GM23338 (cell line): ENCODE results near the gene AFAP1L1. TPM values are rescaled to one million over a fixed set of nuclear protein-coding genes. Genes with fewer than 3 reads are reported as not detected.

Source experiments
- ATAC-seq: fragments of 200-7000 bp; cut with Tn5 transposase; 3 replicates; pipeline ENCODE4 v1.9.1; 2020
- DNase-seq: peaks from one replicate; pipeline ENCODE4 v3.0.0-alpha.2; 2015; ENCODE audit warnings: low spot score
- H2AFZ ChIP-seq: fragments of 200-600 bp; sonication (generic); 2 replicates; pipeline ENCODE4 v1.8.0; 2016; ENCODE audit warnings: antibody characterized with exemption, mild to moderate bottlenecking, moderate library complexity
- H3F3A ChIP-seq: fragments of 200-600 bp; sonication (generic); replicated peaks from 2 replicates; pipeline ENCODE4 v1.8.0; 2017; ENCODE audit warnings: antibody characterized with exemption, mixed run types, low read depth
- H3K27ac ChIP-seq: fragments of 200-600 bp; sonication (generic); 2 replicates; pipeline ENCODE4 v1.6.1; 2016; ENCODE audit warnings: low read depth
- H3K27me3 ChIP-seq: fragments of 200-600 bp; sonication (generic); 2 replicates; pipeline ENCODE4 v1.8.0; 2016; ENCODE audit warnings: mild to moderate bottlenecking, mixed run types, moderate library complexity; ENCODE audit not compliant: insufficient read depth
- H3K36me3 ChIP-seq: fragments of 200-600 bp; sonication (generic); 2 replicates; pipeline ENCODE4 v1.8.0; 2016; ENCODE audit warnings: mild to moderate bottlenecking; ENCODE audit not compliant: insufficient read depth
- H3K4me1 ChIP-seq: fragments of 200-600 bp; sonication (generic); 2 replicates; pipeline ENCODE4 v1.8.0; 2016; ENCODE audit warnings: mild to moderate bottlenecking, moderate library complexity; ENCODE audit not compliant: insufficient read depth
- H3K4me2 ChIP-seq: fragments of 200-600 bp; sonication (generic); 2 replicates; pipeline ENCODE4 v1.7.1; 2017; ENCODE audit warnings: mixed run types
- H3K4me3 ChIP-seq: fragments of 200-600 bp; sonication (generic); 2 replicates; pipeline ENCODE4 v1.6.1; 2016; ENCODE audit warnings: mixed run types
- H3K79me2 ChIP-seq: fragments of 200-600 bp; sonication (generic); replicated peaks from 2 replicates; pipeline ENCODE4 v1.8.0; 2017; ENCODE audit warnings: mild to moderate bottlenecking; ENCODE audit not compliant: insufficient read depth
- H3K9me2 ChIP-seq: fragments of 200-600 bp; sonication (generic); 2 replicates; pipeline ENCODE4 v1.8.0; 2017; ENCODE audit not compliant: insufficient read depth
- H4K20me1 ChIP-seq: fragments of 200-600 bp; sonication (generic); replicated peaks from 2 replicates; pipeline ENCODE4 v1.8.0; 2017; ENCODE audit warnings: mild to moderate bottlenecking; ENCODE audit not compliant: insufficient read depth
- H3K27ac Mint-ChIP-seq: 2 replicates; pipeline ENCODE4 v1.8.0; 2020; ENCODE audit warnings: inconsistent platforms, mild to moderate bottlenecking, moderate library complexity, mixed read lengths
- H3K27me3 Mint-ChIP-seq: 3 replicates; pipeline ENCODE4 v1.8.0; 2022; ENCODE audit warnings: low read depth, mild to moderate bottlenecking, moderate library complexity, mixed read lengths, inconsistent platforms; ENCODE audit not compliant: insufficient read depth, poor library complexity
- H3K36me3 Mint-ChIP-seq: 3 replicates; pipeline ENCODE4 v1.8.0; 2021; ENCODE audit warnings: low read depth, mild to moderate bottlenecking, inconsistent platforms, moderate library complexity, mixed read lengths
- H3K4me1 Mint-ChIP-seq: 3 replicates; pipeline ENCODE4 v1.8.0; 2020; ENCODE audit warnings: mild to moderate bottlenecking, inconsistent platforms, mixed read lengths
- H3K4me3 Mint-ChIP-seq: 3 replicates; pipeline ENCODE4 v1.8.0; 2021; ENCODE audit warnings: moderate library complexity, mild to moderate bottlenecking, inconsistent platforms, mixed read lengths
- H3K9me3 Mint-ChIP-seq: 3 replicates; pipeline ENCODE4 v1.8.0; 2020; ENCODE audit warnings: moderate library complexity, mild to moderate bottlenecking, inconsistent platforms, mixed read lengths
- CREB1 ChIP-seq: fragments of 250-450 bp; sonication (Bioruptor Pico); IDR thresholded peaks from 2 replicates; pipeline ENCODE4 v1.5.0; 2020; ENCODE audit warnings: low read depth, mild to moderate bottlenecking, moderate library complexity
- CTCF ChIP-seq, 2 experiments: fragments of 200-600 bp in 1 of 2; sonication (generic) in 1 of 2; conservative IDR thresholded peaks; 2 replicates each; pipeline versions ENCODE4 v1.5.1 to v1.6.1; 2016 to 2017; ENCODE audit warnings: antibody characterized with exemption in 2 of 2, low read depth in 2 of 2, mild to moderate bottlenecking in 2 of 2, moderate library complexity in 1 of 2
- ETS1 ChIP-seq: IDR thresholded peaks from 2 replicates; pipeline ENCODE4 v1.6.1; 2016; ENCODE audit warnings: antibody characterized with exemption
- EZH2 ChIP-seq: fragments of 200-600 bp; sonication (generic); IDR thresholded peaks from one replicate; pipeline ENCODE4 v1.8.0; 2017; ENCODE audit warnings: antibody characterized with exemption, mild to moderate bottlenecking, low read depth; ENCODE audit not compliant: unreplicated experiment
- EZH2phosphoT487 ChIP-seq: fragments of 200-600 bp; sonication (generic); IDR thresholded peaks from one replicate; pipeline ENCODE4 v1.8.1; 2018; ENCODE audit warnings: antibody characterized with exemption; ENCODE audit not compliant: unreplicated experiment
- JUNB ChIP-seq: IDR thresholded peaks from one replicate; pipeline ENCODE4 v1.6.1; 2016; ENCODE audit warnings: antibody characterized with exemption; ENCODE audit not compliant: unreplicated experiment
- NANOG ChIP-seq: IDR thresholded peaks from 2 replicates; pipeline ENCODE4 v1.6.1; 2016; ENCODE audit warnings: antibody characterized with exemption, borderline replicate concordance
- REST ChIP-seq: IDR thresholded peaks from one replicate; pipeline ENCODE4 v1.6.1; 2018; ENCODE audit warnings: antibody characterized with exemption; ENCODE audit not compliant: unreplicated experiment
- STAT1 ChIP-seq: IDR thresholded peaks from one replicate; pipeline ENCODE4 v1.6.1; 2016; ENCODE audit warnings: antibody characterized with exemption; ENCODE audit not compliant: unreplicated experiment
- ZNF114 ChIP-seq: fragments of 250-450 bp; sonication (Bioruptor Pico); IDR thresholded peaks from 2 replicates; pipeline ENCODE4 v1.5.0; 2020; ENCODE audit warnings: mild to moderate bottlenecking, moderate library complexity
- ZNF331 ChIP-seq: fragments of 250-450 bp; sonication (Bioruptor Pico); IDR thresholded peaks from 2 replicates; pipeline ENCODE4 v1.5.0; 2020; ENCODE audit warnings: low read depth, mild to moderate bottlenecking, moderate library complexity
- ZNF462 ChIP-seq: fragments of 250-450 bp; sonication (Bioruptor Pico); IDR thresholded peaks from 2 replicates; pipeline ENCODE4 v1.5.0; 2020; ENCODE audit warnings: mild to moderate bottlenecking, moderate library complexity
- polyA plus RNA-seq: library from polyadenylated mRNA; unstranded; fragments of >200 nt; fragmentation: Nextera tagmentation; extraction: Ambion mirVana; gene quantifications from 2 replicates; pipeline ENCODE4 v1.2.1, GENCODE V29; 2016
- total RNA-seq: library from RNA; depleted of rRNA; stranded (reverse); fragments of >200 nt; shearing (Covaris generic); gene quantifications from 2 replicates; pipeline ENCODE4 v1.2.3, GENCODE V29; 2014

The AFAP1L1 gene
- total and polyA plus RNA-seq, 2 experiments from 2014 or later: 3.2 to 5.7 TPM

- TF ChIP-seq NANOG (no peak), CREB1 (CRISPR knock-in tag) (no peak), ZNF331 (no peak), EZH2phosphoT487 (no peak), ETS1 (no peak), REST (no peak), JUNB (no peak), STAT1 (no peak), EZH2 (no peak), ZNF114 (CRISPR knock-in tag) (no peak), CTCF (conservative IDR thresholded peaks at IDR 0.05; ENCODE audit: low read depth in 2 of 2) (no peak), ZNF462 (no peak)
- H3K4me2 ChIP-seq: no peak overlapping the region
- no peak for DNase-seq
- H3K4me1 ChIP-seq: no peaks in the 10 kb centered on the region
- no peak overlapping the region for H2AFZ ChIP-seq
- no peak for ATAC-seq
- peaks cover 4% of the 10 kb centered on the region for H3K4me1 Mint-ChIP-seq
- no peaks in the 10 kb centered on the region for H3K79me2 ChIP-seq
- no peak overlapping the region for H3K27ac Mint-ChIP-seq
- H3K9me2 ChIP-seq: no peaks in the 10 kb centered on the region
- no peaks in the 10 kb centered on the region for H3F3A ChIP-seq
- H3K9me3 Mint-ChIP-seq: no peaks in the 10 kb centered on the region
- no peak overlapping the region for H3K4me3 Mint-ChIP-seq
- H3K27me3 Mint-ChIP-seq: peaks cover 4% of the 10 kb centered on the region
- H4K20me1 ChIP-seq: no peaks in the 10 kb centered on the region
- H3K4me3 ChIP-seq: no peak overlapping the region
- no peaks in the 10 kb centered on the region for H3K36me3 Mint-ChIP-seq
- H3K27ac ChIP-seq: no peak overlapping the region
- no peaks in the 10 kb centered on the region for H3K36me3 ChIP-seq
- no peaks in the 10 kb centered on the region for H3K27me3 ChIP-seq
These were observed 47.4 kb upstream of the AFAP1L1 start for GRCh38 chr5:149224282-149224681.
